NK-92 (cell line): ENCODE measurements around the gene EIF5A2.
"Not testable (repeated sequence)": the region's sequence is repeated elsewhere in the genome, so short reads cannot be mapped to it uniquely, and the experiment has no call there.

Experiments used
- DNase-seq: peaks from one replicate; lab custom pipeline; 2025; ENCODE audit not compliant: unreplicated experiment; lab: John Stamatoyannopoulos, UW

EIF5A2 gene

GRCh38 chr3:170897199-170897598 is 11.2 kb downstream of the EIF5A2 start:
- DNase-seq = not testable (repeated sequence)

GRCh38 chr3:170896781-170897180 is 11.7 kb downstream of the EIF5A2 start:
- DNase-seq = no peak

- not testable (repeated sequence) for DNase-seq
These were observed 12.1 kb downstream of the EIF5A2 start for GRCh38 chr3:170896333-170896732.

GRCh38 chr3:170893895-170894294 is 14.5 kb downstream of the EIF5A2 start:
- DNase-seq = no peak

GRCh38 chr3:170889630-170890029 is 18.8 kb downstream of the EIF5A2 start:
- DNase-seq = no peak

- DNase-seq = no peak
These were observed 19.3 kb downstream of the EIF5A2 start for GRCh38 chr3:170889132-170889531.

GRCh38 chr3:170884109-170884930 is 24.1 kb downstream of the EIF5A2 start:
- DNase-seq = not testable (repeated sequence)

GRCh38 chr3:170878688-170879087 is 29.7 kb downstream of the EIF5A2 start:
- not testable (repeated sequence) for DNase-seq

GRCh38 chr3:170877311-170877710 is 31.1 kb downstream of the EIF5A2 start:
- not testable (repeated sequence) for DNase-seq

- no peak for DNase-seq
These were observed 31.9 kb downstream of the EIF5A2 start for GRCh38 chr3:170876537-170876936.

GRCh38 chr3:170869645-170870593 is 38.5 kb downstream of the EIF5A2 start, which contains the start of gene RPL22L1:
RPL22L1 (minus strand) TSS chr3:170870195; CDS start chr3:170870167, 28 bp downstream.
- no peak for DNase-seq

GRCh38 chr3:170869239-170869590 is 39.2 kb downstream of the EIF5A2 start:
- no peak for DNase-seq

GRCh38 chr3:170868577-170869238 is 39.7 kb downstream of the EIF5A2 start:
- DNase-seq = no peak

GRCh38 chr3:170867143-170867937 is 41.1 kb downstream of the EIF5A2 start:
- no peak for DNase-seq

- DNase-seq = no peak
These were observed 41.9 kb downstream of the EIF5A2 start for GRCh38 chr3:170866499-170866898.

- no peak for DNase-seq
These were observed 43.0 kb downstream of the EIF5A2 start for GRCh38 chr3:170865209-170866094.

GRCh38 chr3:170864525-170865208 is 43.8 kb downstream of the EIF5A2 start:
- DNase-seq = no peak

- DNase-seq = no peak
These were observed 44.6 kb downstream of the EIF5A2 start for GRCh38 chr3:170863816-170864215.
